Ovary (tissue), 3 donors: ENCODE measurements around the gene LRRTM1.

ENCODE experiments used
- EP300 ChIP-seq: sonication (generic); formaldehyde crosslinking; IDR thresholded peaks from one replicate; pipeline ENCODE4 v1.6.1; 2017; ENCODE audit warnings: antibody characterized with exemption
- POLR2A ChIP-seq: fragments of 450-650 bp; IDR thresholded peaks from one replicate; pipeline ENCODE4 v1.6.1; 2017; ENCODE audit warnings: antibody characterized with exemption, mild to moderate bottlenecking, moderate library complexity
- TF ChIP-seq, protein P1 (sequence below), 3 donors: fragments of 450-650 bp in 2 of 3; fragments of 200-600 bp in 1 of 3; IDR thresholded peaks; one replicate each; pipeline versions ENCODE4 v1.5.1 to v1.8.0; 2016 to 2022; ENCODE audit warnings: antibody characterized with exemption in 3 of 3, mild to moderate bottlenecking in 1 of 3
- donor health status: DM: no; HTN: no; CAD: no.

- TF ChIP-seq, protein P1, sequence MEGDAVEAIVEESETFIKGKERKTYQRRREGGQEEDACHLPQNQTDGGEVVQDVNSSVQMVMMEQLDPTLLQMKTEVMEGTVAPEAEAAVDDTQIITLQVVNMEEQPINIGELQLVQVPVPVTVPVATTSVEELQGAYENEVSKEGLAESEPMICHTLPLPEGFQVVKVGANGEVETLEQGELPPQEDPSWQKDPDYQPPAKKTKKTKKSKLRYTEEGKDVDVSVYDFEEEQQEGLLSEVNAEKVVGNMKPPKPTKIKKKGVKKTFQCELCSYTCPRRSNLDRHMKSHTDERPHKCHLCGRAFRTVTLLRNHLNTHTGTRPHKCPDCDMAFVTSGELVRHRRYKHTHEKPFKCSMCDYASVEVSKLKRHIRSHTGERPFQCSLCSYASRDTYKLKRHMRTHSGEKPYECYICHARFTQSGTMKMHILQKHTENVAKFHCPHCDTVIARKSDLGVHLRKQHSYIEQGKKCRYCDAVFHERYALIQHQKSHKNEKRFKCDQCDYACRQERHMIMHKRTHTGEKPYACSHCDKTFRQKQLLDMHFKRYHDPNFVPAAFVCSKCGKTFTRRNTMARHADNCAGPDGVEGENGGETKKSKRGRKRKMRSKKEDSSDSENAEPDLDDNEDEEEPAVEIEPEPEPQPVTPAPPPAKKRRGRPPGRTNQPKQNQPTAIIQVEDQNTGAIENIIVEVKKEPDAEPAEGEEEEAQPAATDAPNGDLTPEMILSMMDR (IDR thresholded peaks at IDR 0.05), result no peak
- TF ChIP-seq POLR2A (no peak), EP300 (no peak)
Measured at GRCh38 chr2:80252294-80252986, 52.1 kb downstream of the LRRTM1 start.
